GM19463 (cell line): ENCODE results near the gene COLEC12.

ENCODE experiments used
- ATAC-seq: cut with Tn5 transposase; IDR thresholded peaks from one replicate; pipeline ENCODE4 v1.9.1; 2021; ENCODE audit warnings: mild to moderate bottlenecking, moderate library complexity; ENCODE audit not compliant: unreplicated experiment

COLEC12 gene

GRCh38 chr18:364256-364826 is 136.2 kb downstream of the COLEC12 start:
- ATAC-seq, result no peak

DNA sequence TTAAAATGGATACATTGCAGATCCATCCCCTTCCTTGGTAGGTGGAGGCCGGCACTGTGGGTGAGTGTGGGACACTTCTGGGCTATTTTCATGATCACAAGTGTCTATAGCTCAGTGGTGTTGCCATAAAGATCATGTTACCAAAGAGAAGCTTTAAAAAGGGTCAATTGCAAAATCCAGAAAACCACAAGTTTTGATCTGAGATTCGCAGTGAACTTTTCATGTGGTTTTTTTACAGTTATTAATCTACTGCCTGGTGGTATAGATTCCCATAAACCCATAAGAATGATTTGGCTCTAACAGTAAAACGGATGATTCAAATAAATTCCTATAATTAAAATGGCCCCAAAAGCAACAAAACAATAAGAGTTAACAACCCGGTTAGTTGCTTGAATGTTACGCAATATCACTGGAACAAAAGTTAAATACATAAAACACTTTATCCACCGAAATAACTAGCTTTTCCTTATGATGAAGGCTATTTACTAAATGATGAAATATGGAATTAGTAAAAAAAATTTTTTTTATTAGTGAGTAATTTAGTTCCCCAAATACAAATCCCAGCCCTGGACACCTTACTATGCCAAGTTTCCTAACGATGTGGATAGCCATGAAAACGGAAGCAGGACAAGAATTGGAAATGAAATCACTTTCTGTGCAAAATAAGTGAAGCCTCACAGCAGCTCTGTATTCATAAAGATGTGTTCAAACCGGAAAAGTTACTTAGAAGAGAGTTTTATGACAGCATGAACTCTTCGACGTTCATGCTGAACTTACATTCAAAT is 137.0 kb downstream of the COLEC12 start:
- no peak for ATAC-seq

DNA sequence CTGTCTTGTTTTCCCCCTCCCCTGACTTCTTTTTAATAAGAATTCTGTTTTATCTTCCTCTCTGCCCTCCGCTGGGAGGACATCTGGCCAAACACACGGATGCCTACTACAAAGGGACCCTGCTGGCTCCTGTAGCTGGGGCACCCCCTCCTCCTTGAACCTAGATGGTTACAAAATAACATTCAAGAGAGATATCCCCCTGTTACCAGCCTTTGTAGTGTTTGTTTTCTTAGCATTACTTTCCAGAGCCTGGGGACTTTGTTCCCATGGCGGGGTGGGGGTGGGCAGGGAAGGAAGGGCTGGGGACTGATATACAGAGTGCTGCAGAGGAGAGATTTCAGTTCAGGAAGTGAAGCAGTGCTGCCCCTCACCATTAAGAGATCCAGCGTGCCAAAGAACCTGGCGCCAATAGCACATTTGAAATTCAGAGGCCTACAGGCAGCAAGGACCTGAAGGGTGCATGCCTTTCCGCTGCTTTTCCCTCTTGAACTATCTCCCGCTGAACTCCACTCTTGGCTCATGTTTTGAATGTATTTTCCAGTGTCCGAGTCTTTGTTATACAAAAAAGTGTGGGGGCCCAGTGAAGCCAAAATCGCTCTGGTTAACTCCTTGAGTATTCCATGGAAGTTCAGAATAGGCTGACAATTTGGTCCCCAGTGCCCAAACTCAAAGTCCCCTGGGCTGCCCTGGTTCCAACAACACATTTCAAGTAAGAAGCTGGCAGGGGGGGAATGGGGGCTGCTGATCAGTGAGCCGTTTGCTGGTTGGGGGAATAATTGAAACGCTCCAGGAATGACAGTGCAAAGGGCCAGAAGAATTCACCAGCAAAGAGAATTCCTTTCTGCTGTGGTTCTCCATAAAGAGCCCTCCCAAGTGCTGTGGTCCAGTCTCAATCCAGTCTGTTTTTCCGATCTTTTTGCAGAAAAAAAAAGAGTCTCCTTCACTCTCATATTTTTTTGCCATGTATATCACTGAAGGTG is 137.9 kb downstream of the COLEC12 start:
- ATAC-seq, result no peak

GRCh38 chr18:361941-362310 is 138.6 kb downstream of the COLEC12 start:
- no peak for ATAC-seq

GRCh38 chr18:361100-361732 is 139.3 kb downstream of the COLEC12 start:
- ATAC-seq, result no peak

GRCh38 chr18:360676-361075 is 139.8 kb downstream of the COLEC12 start:
- no peak for ATAC-seq

GRCh38 chr18:356778-357177 is 143.7 kb downstream of the COLEC12 start:
- ATAC-seq, result no peak

DNA sequence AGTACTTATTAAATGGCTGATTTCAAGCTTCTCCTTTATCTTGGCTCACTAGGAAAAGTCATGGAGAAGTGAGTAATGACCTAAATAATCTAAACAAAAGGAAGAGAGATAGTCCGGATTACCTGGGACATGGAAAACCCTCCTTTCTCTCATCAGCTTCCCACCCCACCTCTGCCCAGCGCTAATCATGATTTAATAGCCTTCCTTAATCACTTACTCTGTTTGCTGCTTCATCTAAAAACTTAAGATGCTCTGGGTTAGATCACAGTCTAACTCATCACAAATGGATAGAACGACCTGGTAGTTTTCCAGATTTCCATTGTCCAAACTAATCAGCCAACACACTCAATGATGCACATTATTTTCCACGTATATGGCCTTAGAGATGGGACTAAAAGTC is 144.8 kb downstream of the COLEC12 start:
- ATAC-seq, result no peak

- no peak for ATAC-seq
Measured at GRCh38 chr18:354471-354870, 146.0 kb downstream of the COLEC12 start.

DNA sequence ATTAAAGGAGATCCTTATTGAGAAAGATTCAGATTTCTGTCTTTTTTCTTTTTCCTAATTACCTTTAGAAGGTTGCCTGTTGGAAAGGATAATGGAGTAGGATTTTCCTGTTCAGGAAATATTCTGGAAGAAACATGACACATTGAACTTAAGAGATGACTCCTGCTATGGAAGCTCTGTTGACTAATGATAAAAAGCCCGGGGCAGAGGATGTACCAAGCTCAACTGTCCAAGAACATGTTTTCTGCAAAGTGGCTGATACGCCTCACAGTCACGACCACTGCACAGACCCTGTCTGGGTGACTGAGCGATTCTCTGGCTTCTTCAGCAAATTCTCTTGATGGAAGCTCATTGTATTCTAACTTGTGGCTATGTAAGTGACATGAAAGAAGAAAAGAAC is 146.5 kb downstream of the COLEC12 start:
- no peak for ATAC-seq

DNA sequence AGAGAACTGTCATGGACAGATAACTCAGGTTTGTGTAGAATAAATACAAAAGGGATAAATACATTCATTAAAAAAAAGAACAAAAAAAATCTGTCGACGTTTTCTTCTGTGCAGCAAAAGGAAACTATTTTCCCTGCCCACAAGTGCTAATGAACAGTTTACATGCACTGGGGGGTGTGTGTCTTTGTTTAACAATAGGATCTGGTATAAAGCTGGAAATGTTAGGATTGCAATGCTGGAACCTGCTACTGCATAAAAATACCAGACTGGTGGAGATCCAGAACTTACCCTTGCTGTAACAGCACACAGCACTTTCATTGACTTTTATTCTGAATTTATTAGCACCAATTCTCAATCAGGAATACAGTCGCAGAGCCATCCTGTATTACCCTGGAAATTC is 148.1 kb downstream of the COLEC12 start:
- ATAC-seq, result no peak

GRCh38 chr18:350953-351572 is 149.4 kb downstream of the COLEC12 start:
- no peak for ATAC-seq

DNA sequence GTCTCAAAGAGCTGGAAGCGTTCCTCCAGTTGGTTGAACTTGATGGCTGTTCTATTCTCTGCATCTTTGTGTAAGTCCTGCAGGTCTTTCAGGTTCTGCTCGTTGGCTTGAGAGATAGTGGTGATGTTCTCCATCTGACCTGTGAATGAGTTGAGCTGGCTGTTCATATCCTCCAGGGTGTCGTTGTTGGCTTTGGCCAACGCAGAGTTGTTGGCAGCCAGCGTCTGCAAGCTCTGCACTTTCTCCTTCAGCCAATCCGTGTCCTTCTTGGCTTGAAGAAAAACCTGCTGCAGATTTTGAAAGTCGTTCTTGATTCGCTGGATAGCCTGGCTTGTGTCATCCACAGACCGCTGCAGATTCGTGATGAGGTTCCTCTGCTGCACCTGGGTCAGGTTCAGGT is 153.9 kb downstream of the COLEC12 start:
- no peak for ATAC-seq

GRCh38 chr18:341102-341501 is 159.4 kb downstream of the COLEC12 start:
- ATAC-seq, result no peak

DNA sequence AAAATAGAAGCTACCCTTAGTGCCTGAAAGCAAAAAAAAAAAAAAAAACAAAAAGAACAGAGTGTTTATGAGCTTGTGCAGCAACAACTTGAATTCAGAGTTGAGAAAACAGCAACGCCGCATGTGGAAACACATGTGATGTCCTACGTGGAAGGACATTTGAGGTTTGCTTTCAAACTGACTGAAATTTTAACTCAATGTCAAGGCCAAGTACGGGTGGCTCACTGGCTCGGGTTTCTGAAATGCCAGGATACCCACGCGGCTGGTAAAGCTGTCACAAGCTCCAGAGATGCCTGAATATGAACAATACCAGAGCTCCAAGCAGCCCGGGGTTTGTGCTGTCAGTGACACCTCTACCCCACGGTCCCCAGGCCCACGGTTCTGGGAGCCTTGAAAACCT is 160.5 kb downstream of the COLEC12 start:
- no peak for ATAC-seq

DNA sequence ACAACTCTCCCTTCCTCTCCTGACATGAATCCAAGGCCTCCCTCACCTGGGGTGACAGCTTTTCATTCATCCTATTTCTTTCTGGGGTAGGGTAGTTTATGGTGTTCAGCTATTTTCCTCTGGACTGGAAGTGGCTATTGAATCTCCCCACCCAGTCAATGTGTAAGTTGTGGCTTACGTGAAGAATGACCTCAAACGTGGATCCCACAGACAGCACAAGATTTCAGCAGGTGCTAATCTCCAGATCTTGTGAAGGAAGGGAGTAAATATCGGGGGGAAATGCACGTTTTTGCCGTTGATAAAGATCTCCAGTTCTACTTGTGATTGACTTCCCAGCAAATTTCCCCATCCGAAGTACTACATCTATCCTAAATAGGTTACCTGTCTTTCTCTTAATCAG is 161.3 kb downstream of the COLEC12 start:
- ATAC-seq, result no peak

- ATAC-seq, result no peak
Measured at GRCh38 chr18:336713-337112, 163.8 kb downstream of the COLEC12 start.

- no peak for ATAC-seq
Measured at GRCh38 chr18:335733-336132, 164.8 kb downstream of the COLEC12 start.

- no peak for ATAC-seq
Measured at GRCh38 chr18:334575-335132, 165.8 kb downstream of the COLEC12 start.

DNA sequence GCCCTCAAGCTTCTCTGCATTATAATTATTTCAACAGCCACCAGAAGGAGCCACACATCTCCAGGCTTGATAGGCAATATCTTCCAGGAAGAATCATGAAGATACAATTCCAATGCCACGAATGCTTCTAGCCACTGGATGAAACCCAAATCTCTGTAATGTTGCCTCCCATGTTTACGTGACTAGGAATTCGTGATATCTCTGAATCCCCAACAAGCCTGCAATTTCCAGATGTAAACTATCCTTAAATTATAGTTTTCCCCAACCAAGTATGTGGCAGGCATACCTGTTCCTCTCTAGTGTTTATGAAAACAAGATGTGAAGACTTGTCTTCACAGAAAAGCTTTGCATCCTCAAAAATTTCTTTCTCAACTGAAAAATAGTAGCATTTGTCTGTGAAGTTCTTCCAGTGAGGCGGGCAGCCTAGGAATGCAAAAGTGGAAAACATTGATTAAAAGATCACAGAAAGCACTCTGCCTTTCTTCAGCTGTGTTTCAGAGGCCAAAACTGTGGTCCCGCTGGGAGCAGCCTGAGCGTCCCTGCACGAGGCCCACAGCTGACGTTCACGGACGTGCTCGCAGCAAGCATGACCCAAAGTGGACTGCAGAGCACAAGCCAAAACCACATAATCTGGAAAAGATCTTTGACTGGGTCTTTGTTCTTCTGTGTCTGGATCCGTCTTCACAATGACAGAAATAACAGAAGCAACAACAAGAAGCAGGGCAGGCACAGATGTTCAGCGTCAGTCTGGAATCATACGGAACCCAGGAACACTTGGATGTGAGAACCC is 167.6 kb downstream of the COLEC12 start:
- no peak for ATAC-seq
